ENCODE data around the gene ANKS4B.

Gene ANKS4B

DNA sequence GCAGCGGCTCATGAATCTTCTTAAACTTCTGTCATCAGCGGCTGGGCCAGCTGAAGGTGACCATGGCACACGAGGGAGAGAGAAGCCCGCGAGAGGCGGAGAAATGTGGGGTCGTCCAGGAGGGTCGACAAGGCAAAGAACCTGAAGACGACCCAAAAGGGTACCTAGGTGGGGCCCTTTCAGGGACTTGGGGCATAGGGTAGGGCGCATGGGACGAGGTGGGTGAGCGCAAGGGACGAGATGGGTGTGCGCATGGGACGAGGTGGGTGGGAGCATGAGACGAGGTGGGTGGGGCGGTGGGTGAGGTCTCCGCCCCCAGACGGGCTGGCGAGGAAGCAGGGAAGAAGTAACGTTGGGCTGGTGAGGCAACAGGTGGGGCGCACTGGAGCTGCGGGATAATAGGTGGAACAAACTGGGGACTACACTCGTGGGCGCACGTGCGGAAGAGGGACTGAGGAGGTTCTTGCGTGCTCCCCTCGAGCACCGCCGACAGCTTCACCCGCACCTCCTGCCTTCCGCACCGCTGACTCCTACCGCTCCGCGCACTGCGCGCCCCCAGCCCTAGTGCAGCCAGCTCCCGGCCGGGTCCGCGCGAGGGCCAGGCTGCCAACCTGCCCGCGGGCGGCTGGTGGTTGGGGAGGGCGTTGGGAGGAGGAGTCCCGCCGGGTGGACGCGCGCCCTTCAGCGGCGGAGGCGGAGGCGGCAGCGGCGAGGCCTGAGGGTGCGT is 67.8 kb downstream of the ANKS4B start:
- DNase-seq: peak; percentile 67

DNA sequence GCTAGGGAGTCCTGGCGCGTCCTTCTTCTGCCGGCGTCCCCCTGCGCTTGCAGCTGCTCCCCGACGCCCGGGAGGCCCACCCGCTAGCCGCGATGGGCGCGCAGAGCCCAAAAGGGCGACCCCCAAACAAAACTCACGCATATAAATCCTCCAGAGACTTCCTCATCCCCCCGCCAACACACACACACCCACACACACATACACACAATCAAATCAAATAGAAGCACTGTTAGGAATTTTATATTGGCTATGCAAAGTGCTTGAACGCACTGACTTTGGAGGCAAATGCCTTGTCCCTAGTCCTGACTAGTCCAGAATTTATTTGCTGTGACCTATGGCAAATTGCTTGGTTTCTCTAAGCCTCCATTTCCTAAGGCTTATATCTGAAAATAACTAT is 68.4 kb downstream of the ANKS4B start:
- no peak for DNase-seq

DNA sequence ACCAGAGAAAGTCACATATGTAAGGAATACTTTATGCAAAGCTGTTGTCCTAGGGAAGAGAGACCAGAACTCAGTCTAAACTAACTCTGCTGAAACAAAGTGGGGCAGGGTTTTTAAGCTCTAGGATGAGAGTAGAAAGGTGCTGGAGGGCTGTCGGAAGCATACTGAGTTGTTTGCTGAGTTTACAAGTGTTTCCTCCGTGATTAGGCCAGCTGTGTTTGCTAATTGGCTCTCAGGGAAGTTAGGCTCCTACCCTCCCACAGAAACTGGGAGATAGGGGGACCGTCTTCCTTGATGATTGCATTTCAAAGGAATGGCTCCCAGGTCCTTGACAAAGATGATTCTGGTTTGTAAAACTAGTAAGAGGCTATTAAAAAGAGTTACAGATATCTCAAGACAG is 69.0 kb downstream of the ANKS4B start:
- no peak for DNase-seq

DNA sequence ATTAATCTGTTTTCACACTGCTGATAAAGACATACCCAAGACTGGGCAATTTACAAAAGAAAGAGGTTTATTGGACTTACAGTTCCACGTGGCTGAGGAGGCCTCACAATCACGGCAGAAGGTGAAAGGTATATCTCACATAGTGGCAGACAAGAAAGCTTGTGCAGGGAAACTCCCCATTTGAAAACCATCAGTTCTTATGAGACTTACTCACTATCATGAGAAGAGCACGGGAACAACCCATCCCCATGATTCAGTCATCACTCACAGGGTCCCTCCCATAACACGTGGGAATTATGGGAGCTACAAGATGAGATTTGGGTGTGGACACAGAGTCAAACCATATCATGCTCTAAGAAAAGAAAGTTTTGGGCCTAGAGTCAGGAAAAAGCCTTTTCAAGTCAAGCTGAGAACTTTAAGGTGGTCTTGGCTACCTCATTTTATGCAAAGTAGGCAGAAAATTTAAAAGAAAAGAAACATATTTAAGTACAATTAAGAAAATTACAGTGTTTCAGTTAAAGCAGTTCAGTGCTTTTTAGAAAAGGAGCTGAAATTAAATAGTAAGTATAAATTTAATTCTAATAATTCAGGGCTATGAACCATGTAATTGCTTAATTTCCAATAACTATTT is 69.5 kb downstream of the ANKS4B start:
- DNase-seq: peak; percentile 39
